Ramos (cell line): ENCODE results near the gene IQCC.

Experiments used
- in situ Hi-C: fragments of 300-500 bp; cut with MboI; formaldehyde crosslinking; loops from one replicate; pipeline ENCODE4 v1.14.3; 2022; ENCODE audit warnings: low sequenced_read_pairs; ENCODE audit not compliant: unreplicated experiment

The IQCC gene

GRCh38 chr1:32221980-32222755 lies 16.7 kb downstream of the IQCC start, which contains the start of the genes EIF3I and TMEM234:
TSS of gene EIF3I (plus strand) at chr1:32222407. CDS start at chr1:32222442, 35 bp downstream.
TSS of gene TMEM234 (minus strand) at chr1:32222353. CDS start at chr1:32222322, 31 bp downstream.
- in situ Hi-C loops, result no loop called here

DNA sequence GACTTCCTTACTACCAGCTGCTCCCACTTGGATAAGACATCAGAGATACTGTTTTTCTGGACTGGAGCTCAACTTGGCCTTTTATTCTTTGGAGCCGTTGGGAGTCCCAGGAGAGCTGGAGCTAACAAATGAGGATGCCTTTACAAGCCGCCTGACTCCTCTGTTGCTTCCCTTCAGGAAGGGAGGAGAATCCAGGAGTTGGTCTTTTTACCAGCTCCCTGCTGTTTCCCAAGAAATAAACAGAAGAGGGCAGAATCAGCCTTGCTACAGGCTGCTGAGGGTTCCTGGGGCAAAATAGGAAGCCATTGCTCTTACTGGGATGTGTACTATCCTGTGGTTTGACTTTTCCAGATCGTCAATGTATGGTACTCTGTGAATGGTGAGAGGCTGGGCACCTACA lies 18.2 kb downstream of the IQCC start:
- in situ Hi-C loops, result no loop called here

- in situ Hi-C loops, result no loop called here
Observed at GRCh38 chr1:32224285-32224684, 18.8 kb downstream of the IQCC start.

DNA sequence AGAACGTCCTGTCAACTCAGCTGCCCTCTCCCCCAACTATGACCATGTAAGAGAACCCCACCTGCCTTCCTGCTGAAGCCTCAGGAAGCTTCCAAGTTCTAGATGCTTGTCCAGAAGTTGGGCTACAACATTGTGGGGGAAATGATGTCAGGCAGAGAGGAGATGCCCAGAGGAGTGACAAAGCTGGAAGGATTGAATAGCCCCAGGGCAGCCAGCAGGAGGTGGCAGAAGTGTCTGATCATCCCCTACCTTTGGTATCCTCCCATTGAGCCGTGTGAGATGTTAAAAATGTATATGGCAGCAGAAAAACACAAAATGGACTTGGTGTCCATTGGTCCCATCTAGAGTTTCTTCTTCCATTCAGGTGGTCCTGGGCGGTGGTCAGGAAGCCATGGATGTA lies 23.3 kb downstream of the IQCC start:
- in situ Hi-C loops, result no loop called here

GRCh38 chr1:32231843-32232432 lies 26.5 kb downstream of the IQCC start:
- in situ Hi-C loops, result no loop called here

- in situ Hi-C loops, result no loop called here
Observed at GRCh38 chr1:32232558-32233304, 27.3 kb downstream of the IQCC start.

GRCh38 chr1:32234792-32235191 lies 29.3 kb downstream of the IQCC start:
- in situ Hi-C loops, result no loop called here

DNA sequence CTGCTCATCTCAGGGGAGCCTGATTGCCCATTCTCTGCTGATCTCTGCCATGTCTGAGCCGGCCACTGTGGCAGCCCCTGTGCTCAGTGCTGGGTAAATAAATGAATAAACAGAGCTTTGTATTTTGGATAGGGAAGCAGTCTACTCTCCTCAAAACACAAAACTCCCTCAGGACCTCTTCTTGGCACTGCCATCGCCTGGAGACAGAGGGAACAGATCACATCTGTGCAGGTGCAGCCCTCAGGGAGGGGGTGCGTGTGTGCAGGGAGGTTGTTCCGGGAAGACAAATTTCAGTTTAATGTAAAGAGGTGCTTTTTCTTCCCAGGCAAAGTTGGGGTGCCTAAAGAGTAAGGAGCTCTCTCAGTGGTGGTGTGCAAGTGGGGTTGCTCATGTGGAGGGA lies 33.9 kb downstream of the IQCC start:
- in situ Hi-C loops, result no loop called here

- in situ Hi-C loops, result no loop called here
Observed at GRCh38 chr1:32239790-32240139, 34.3 kb downstream of the IQCC start.

- in situ Hi-C loops, result no loop called here
Observed at GRCh38 chr1:32240140-32240951, 34.9 kb downstream of the IQCC start.

DNA sequence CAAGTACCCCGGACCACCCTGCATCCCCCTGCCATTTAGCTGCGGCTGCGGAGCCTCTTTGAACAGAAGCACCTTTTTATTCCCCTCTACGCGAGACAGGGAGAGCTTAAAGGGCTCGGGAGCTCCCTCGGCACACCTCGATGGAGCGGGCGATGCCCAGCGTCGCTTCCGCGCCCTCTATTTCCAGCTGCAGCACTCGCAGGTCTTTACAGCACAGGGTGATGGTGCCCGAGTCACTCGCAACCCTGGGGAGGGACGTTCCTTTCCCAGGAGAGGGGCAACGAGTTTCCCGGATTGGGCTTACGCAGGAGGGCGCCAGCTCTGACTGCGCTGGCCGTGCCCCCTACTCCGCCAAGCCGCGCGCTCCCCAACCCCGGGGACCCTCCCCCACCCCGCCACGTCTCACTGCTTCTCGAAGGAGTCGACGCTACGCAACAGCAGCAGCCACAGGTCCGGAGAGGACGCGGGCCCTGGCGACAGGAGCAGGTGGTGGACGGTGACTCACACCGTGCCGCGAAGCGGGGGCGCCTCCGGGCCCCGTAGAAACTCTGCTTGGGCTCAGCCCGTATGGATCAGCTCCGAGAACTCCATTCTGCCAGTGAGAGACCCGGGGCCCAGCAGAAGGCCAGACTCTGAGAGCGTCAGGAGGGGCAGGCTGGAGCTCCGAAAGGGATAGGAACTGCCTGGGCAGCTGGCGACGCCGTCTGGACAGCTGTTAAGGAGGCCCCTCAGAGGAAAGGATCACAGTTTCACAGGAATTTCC lies 35.7 kb downstream of the IQCC start:
- in situ Hi-C loops, result no loop called here

GRCh38 chr1:32242341-32242851 lies 36.9 kb downstream of the IQCC start:
- in situ Hi-C loops, result no loop called here

DNA sequence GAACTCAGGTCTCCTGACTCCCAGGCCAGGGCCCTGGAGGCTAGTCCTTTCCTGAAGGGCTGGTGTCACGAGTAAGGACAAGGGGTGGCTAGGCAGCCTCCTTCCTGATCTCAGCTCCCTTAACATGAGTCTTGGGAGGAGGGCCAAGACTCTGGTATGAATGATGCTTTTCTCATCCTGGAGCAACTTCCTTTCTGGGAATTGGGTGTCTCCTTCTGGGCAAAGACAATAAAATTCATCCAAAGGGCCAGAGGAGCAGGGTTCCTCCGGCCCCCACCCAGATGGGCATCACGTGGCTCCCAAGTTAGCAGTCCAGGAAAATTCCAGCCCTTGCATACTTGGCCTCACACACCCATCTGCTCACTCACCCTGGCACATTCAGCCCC lies 41.4 kb downstream of the IQCC start, which contains the start of gene FAM167B:
Gene FAM167B, plus strand, starts transcription at position 335 of the 386 bp plus-strand sequence. CDS start 200 bp downstream, outside the sequence.
- in situ Hi-C loops, result no loop called here

GRCh38 chr1:32247452-32247851 lies 42.0 kb downstream of the IQCC start:
- in situ Hi-C loops, result no loop called here

DNA sequence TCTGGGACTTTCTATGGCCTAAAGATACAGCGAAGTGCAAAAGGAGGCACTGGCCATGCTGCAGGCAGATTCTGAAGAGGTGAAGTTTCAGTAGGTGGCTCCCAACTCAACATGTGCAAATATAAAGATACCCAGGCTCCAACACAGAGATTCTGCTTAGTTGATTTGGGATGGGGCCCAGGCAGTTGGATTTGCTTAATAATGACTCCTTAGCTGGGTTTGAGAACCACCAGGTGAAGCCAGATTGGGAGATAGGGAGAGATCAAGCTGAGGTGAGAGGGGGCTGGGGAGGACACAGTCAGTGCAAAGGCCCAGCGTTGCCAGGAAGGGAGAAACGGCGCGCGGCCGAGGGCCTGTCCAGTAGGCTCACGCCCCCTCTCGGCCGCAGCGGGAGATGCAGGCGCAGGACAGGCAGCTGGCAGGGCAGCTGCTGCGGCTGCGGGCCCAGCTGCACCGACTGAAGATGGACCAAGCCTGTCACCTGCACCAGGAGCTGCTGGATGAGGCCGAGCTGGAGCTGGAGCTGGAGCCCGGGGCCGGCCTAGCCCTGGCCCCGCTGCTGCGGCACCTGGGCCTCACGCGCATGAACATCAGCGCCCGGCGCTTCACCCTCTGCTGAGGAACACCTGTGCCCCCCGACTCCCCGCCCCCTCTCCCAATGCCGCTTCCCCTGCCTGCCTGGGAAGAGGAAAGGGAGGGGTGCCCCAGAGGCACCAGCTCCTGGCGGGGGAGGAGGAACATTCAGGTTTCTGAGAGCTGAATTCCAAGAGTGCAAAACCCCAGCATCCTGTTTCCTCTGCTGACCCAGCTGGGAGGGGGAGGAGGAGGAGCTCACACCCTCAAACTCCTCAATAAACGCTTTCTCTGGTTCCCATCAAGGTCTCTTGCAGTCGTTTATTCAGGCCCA lies 42.8 kb downstream of the IQCC start:
- in situ Hi-C loops, result no loop called here

DNA sequence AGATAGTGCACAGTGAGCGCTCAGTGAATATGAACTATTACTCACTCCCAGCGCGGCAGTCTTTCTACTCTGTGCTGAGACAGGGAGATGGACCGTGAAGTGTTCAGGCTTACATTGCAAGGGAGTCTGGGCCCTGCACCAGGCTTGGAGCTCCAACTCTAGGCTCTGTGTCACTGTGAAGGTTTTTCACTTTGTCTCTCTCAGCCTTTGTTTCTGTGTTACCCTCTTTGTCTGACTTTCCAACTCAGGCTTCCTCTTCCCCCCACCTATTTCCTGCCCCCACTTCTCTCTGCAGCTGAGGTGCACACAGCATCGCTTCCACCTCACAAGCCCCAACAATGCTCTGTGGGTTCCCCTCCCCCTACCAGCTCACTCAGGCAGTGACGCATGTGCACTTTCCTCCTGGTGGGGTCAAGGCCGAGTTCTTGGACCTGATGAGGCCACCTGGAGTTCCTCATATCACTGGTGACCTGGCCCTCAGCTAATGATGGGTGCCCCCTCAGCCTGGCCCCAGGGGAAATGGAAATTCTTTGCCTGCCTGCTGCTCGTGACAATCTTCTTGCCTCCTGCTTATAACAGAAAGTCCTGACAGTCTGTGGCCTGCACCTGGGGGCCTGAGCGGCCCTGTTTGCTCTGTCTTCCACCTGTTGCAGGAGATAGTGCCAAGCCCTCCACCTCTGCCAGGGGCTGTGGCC lies 44.5 kb downstream of the IQCC start:
- in situ Hi-C loops, result no loop called here

DNA sequence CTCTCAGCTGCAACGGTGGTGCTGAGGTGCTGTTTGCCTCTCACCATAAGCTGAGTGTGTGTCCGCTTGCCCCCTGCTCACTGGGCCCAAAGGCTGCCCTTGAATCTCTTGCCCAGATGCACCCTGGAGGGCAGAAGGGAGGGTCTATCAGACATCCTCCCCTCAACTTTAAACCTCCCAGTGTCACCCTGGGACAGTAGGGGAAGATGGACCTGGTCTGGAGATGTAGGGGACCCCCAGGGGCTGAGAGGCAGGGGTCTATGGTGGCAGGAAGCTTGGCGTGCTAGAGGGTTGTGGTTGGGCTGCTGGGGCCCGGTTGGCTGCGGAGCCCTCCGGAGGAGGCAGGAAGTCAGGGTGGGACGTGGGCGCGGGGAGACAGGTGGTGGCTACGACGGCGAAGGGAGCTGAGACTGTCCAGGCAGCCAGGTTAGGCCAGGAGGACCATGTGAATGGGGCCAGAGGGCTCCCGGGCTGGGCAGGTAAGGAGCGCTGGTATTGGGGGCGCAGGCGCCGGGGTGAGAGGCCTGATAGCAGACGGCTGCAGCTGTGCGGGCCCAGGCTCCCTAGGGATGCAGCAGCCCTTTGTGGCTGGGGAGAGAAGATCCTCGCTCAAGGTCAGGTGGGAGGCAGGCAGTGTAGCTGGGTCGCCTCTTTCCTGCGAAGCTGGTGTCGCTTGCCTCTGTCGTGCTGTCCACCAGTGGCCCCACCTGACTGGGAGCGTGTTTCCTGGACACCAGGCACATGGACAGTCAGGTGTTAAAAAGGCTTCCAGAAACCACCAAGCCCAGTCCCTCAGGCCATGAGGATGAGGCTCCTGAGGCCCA lies 45.6 kb downstream of the IQCC start, which contains the start of gene LCK:
Gene LCK, plus strand, starts transcription at position 373 of the 824 bp plus-strand sequence. CDS start 23,065 bp downstream, outside the sequence.
- in situ Hi-C loops, result no loop called here
